Effector memory CD4-positive, alpha-beta T cell (primary cell): ENCODE measurements around the gene TIMM10.
"Not testable (repeated sequence)": the region's sequence is repeated elsewhere in the genome, so short reads cannot be mapped to it uniquely, and the experiment has no call there.

Source experiments
- DNase-seq, 3 donors: peaks; one replicate each; pipeline ENCODE4 v3.0.0-alpha.2; 2020
- H3K27ac ChIP-seq: 2 replicates; pipeline ENCODE4 v1.7.0; 2013; ENCODE audit warnings: mild to moderate bottlenecking, low read length, moderate library complexity; ENCODE audit not compliant: insufficient read depth, poor library complexity, severe bottlenecking
- H3K27me3 ChIP-seq: replicated peaks from 2 replicates; pipeline ENCODE4 v1.7.0; 2013; ENCODE audit warnings: mild to moderate bottlenecking, low read length; ENCODE audit not compliant: insufficient read depth, control insufficient read depth, poor library complexity, severe bottlenecking
- H3K36me3 ChIP-seq: 2 replicates; pipeline ENCODE4 v1.7.0; 2013; ENCODE audit warnings: mild to moderate bottlenecking, low read length, moderate library complexity; ENCODE audit not compliant: control insufficient read depth, insufficient read depth
- H3K4me1 ChIP-seq: 2 replicates; pipeline ENCODE4 v1.7.0; 2013; ENCODE audit warnings: low read length, mild to moderate bottlenecking; ENCODE audit not compliant: control insufficient read depth, insufficient read depth, poor library complexity, severe bottlenecking
- H3K4me3 ChIP-seq: 2 replicates; pipeline ENCODE4 v1.7.0; 2013; ENCODE audit warnings: low read length, low read depth, mild to moderate bottlenecking; ENCODE audit not compliant: insufficient read depth, poor library complexity, severe bottlenecking
- H3K9me3 ChIP-seq: 2 replicates; pipeline ENCODE4 v1.7.0; 2013; ENCODE audit warnings: mild to moderate bottlenecking, low read length, moderate library complexity; ENCODE audit not compliant: control insufficient read depth

Gene TIMM10

DNA sequence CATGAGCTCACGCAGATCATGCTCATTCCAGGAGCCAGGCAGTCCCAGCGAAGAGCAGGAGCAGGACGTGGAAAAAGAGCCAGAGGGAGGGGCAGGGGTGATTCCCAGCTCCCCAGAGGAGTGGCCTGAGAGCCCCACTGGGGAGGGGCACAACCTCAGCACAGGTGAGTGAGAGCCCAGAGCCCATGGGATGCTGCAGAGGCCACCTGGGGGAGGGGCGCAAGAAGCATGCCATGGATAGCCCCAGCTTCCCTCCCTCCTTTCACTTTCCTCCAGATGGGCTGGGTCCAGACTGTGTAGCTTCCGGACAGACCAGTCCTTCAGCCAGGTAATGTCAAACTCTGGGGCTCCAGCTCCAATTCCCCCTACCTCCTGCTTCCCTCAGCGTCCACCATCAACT, 13.0 kb upstream of the TIMM10 start:
- DNase-seq = no peak
- no peaks in the 10 kb centered on the region for H3K4me1 ChIP-seq
- no peak overlapping the region for H3K27ac ChIP-seq
- no peaks in the 10 kb centered on the region for H3K9me3 ChIP-seq
- no peak overlapping the region for H3K4me3 ChIP-seq
- no peaks in the 10 kb centered on the region for H3K36me3 ChIP-seq
- H3K27me3 ChIP-seq = no peaks in the 10 kb centered on the region

DNA sequence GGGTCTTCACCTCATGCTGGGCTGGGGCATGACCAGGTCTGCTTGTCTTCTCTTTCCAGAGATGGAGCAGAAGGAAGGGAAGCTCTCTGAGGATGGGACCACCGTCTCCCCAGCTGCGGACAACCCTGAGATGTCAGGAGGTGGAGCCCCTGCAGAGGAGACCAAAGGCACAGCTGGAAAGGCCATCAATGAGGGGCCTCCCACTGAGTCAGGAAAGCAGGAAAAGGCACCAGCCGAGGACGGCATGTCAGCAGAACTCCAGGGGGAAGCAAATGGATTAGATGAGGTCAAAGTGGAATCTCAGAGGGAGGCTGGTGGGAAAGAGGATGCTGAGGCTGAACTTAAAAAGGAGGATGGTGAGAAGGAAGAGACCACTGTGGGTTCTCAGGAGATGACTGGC, 12.0 kb upstream of the TIMM10 start:
- Histone ChIP-seq H3K27ac (no peak overlapping the region), H3K4me1 (no peaks in the 10 kb centered on the region), H3K4me3 (no peak overlapping the region), H3K9me3 (no peaks in the 10 kb centered on the region), H3K27me3 (no peaks in the 10 kb centered on the region), H3K36me3 (no peaks in the 10 kb centered on the region)
- DNase-seq = no peak

DNA sequence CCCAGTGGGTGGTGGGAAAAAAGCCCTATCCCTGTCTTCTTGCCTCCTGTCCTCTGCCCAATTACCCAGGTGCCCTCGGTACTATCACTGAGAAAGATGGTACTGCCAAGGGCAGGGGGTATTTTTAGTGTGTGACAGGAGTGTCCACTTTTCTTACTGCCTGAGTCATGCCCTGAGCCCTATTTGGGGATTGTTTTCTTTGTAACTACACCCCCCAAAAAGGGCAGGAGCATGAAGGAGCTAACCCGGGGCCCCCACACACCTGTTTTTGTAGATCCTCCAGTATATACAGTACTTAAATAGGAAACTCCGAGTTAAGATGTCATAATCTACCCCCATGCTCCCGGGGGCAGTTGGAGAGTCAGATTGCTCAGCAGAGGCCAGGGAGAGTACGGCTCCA, 10.6 kb upstream of the TIMM10 start:
- Histone ChIP-seq H3K4me3 (no peak overlapping the region), H3K27ac (no peak overlapping the region), H3K4me1 (no peaks in the 10 kb centered on the region), H3K27me3 (no peaks in the 10 kb centered on the region), H3K36me3 (no peaks in the 10 kb centered on the region), H3K9me3 (no peaks in the 10 kb centered on the region)
- DNase-seq = no peak

GRCh38 chr11:57539342-57539741, 8.8 kb upstream of the TIMM10 start:
- Histone ChIP-seq H3K4me1 (no peaks in the 10 kb centered on the region), H3K27me3 (no peaks in the 10 kb centered on the region), H3K4me3 (no peak overlapping the region), H3K27ac (no peak overlapping the region), H3K9me3 (no peaks in the 10 kb centered on the region), H3K36me3 (no peaks in the 10 kb centered on the region)
- DNase-seq = no peak

DNA sequence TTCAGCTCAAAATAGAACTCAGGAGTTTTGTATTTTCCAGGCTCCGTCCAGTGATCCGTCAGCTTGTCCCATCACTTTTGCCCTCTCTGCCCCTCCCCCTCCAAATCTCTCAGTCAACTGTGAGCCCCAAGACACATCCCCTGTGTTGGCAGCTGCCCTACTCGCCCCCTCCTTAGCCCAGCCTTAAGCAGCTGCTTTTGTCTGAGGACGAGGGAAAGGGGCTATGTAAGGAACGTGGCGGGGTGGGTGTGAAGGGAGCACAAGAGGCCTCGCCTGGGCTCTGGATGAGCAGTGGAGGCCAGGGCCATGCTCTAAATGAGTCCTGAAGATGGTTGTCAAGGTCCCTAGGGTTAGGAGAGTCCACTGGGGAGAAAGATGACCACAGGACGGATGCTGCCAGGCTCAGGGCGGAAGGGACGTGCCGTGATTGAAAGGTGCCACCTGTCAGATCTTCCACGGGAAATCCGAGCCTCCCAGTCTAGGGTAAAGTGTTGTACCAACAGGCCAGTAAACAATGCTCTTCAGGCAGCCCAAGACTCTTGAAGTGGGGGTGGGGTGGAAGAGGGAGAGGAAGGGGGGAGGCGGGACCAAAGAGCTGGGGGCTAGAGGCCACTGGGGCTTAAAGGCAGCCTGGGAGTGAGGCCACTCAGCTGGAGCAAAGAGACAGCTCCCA, 6.5 kb upstream of the TIMM10 start, which contains the start of gene SMTNL1:
TSS of gene SMTNL1 (plus strand) at position 649 of the 673 bp plus-strand sequence. CDS start 5,048 bp downstream, outside the sequence.
- Histone ChIP-seq H3K27me3 (no peaks in the 10 kb centered on the region), H3K4me1 (no peaks in the 10 kb centered on the region), H3K36me3 (no peaks in the 10 kb centered on the region), H3K9me3 (no peaks in the 10 kb centered on the region), H3K4me3 (no peak within 1 kb of the TSS), H3K27ac (no peak within 1 kb of the TSS)
- DNase-seq = no peak

DNA sequence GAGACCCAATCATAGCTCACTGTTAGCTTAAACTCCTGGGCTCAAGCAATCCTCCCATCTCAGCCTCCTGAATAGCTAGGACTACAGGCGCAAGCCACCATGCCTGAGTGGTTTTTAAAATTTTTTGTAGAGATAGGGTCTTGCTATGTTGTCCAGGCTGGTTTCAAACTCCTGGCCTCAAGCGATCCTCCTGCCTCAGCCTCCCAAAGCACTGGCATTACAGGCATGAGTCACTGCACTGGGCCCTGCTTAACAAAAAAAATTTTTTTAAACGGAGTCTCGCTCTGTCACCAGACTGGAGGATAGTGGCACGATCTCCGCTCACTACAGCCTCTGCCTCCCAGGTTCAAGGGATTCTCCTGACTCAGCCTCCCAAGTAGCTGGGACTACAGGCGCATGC, 3.9 kb upstream of the TIMM10 start:
- not testable (repeated sequence) for H3K9me3 ChIP-seq, DNase-seq, H3K27ac ChIP-seq, H3K36me3 ChIP-seq, H3K27me3 ChIP-seq, H3K4me3 ChIP-seq
- peaks cover 12% of the 10 kb centered on the region for H3K4me1 ChIP-seq

- Histone ChIP-seq H3K4me3 (peak overlapping the region; percentile 56), H3K9me3 (no peaks in the 10 kb centered on the region), H3K27ac (peak overlapping the region; percentile 82), H3K36me3 (no peaks in the 10 kb centered on the region), H3K4me1 (peaks cover 14% of the 10 kb centered on the region), H3K27me3 (no peaks in the 10 kb centered on the region)
- DNase-seq = no peak
These were observed 349 bp downstream of the TIMM10 start for GRCh38 chr11:57530215-57530595.

DNA sequence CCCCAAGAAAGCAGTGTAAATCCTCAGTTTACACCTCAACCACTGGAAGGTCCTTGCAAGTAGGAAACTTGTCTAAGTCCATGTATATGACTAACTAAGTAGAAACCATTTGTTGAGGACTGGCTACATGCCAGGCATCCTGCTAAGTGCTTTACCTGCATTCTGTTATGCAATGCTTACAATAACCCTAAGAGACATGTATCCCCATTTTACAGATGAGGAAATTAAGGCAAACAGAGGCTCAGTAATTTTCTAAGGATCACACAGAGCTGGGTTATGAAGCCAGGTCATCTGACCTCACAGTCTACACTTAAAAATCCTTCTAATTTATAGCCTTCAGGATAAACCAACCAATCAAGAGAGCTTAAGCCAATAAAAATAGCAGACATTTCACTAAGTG, 1.5 kb downstream of the TIMM10 start:
- H3K9me3 ChIP-seq = no peaks in the 10 kb centered on the region
- peaks cover 14% of the 10 kb centered on the region for H3K4me1 ChIP-seq
- DNase-seq = no peak
- no peak overlapping the region for H3K27ac ChIP-seq
- H3K27me3 ChIP-seq = no peaks in the 10 kb centered on the region
- no peak overlapping the region for H3K4me3 ChIP-seq
- H3K36me3 ChIP-seq = no peaks in the 10 kb centered on the region

- Histone ChIP-seq H3K36me3 (no peaks in the 10 kb centered on the region), H3K4me1 (peaks cover 14% of the 10 kb centered on the region), H3K9me3 (no peaks in the 10 kb centered on the region), H3K27ac (no peak overlapping the region), H3K27me3 (no peaks in the 10 kb centered on the region), H3K4me3 (no peak overlapping the region)
- peak; percentile 37 to 62 (median 39) for DNase-seq
These were observed 3.4 kb downstream of the TIMM10 start for GRCh38 chr11:57527056-57527631.

DNA sequence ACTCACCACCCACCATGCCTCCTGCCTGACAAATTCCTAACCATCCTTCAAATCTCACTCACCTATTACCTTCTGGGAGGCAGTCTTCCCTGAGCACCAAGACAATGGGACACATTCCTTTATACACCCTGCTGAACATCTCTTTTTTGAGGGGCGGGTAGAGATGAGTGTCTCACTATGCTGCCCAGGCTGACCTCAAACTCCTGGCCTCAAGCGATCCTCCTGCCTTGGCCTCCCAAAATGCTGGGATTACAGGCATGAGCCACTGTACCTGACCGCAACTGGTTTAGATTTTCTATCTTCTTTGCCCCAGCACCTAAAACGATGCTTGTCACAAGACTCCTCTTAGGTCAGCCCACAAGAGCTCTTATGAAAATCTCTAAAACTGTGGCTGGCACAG, 7.1 kb downstream of the TIMM10 start:
- Histone ChIP-seq H3K27me3 (no peaks in the 10 kb centered on the region), H3K27ac (no peak overlapping the region), H3K4me1 (no peaks in the 10 kb centered on the region), H3K4me3 (no peak overlapping the region), H3K36me3 (no peaks in the 10 kb centered on the region), H3K9me3 (no peaks in the 10 kb centered on the region)
- no peak for DNase-seq
